HG03571 (cell line): ENCODE results near the gene STRN.
"Not testable (repeated sequence)": the region's sequence is repeated elsewhere in the genome, so short reads cannot be mapped to it uniquely, and the experiment has no call there.

ENCODE experiments used
- ATAC-seq: cut with Tn5 transposase; IDR thresholded peaks from one replicate; pipeline ENCODE4 v1.9.1; 2021; ENCODE audit not compliant: unreplicated experiment

Gene STRN

GRCh38 chr2:36915627-36916026 is 50.7 kb downstream of the STRN start:
- ATAC-seq, result no peak

GRCh38 chr2:36912695-36913094 is 53.6 kb downstream of the STRN start:
- no peak for ATAC-seq

GRCh38 chr2:36911012-36911411 is 55.3 kb downstream of the STRN start:
- no peak for ATAC-seq

- ATAC-seq, result no peak
Measured at GRCh38 chr2:36906277-36906676, 60.1 kb downstream of the STRN start.

- no peak for ATAC-seq
Measured at GRCh38 chr2:36904636-36905035, 61.7 kb downstream of the STRN start.

GRCh38 chr2:36902385-36903120 is 63.8 kb downstream of the STRN start:
- ATAC-seq, result no peak

GRCh38 chr2:36892805-36893204 is 73.5 kb downstream of the STRN start:
- no peak for ATAC-seq

- no peak for ATAC-seq
Measured at GRCh38 chr2:36889795-36890194, 76.5 kb downstream of the STRN start.

GRCh38 chr2:36887095-36887494 is 79.2 kb downstream of the STRN start:
- not testable (repeated sequence) for ATAC-seq

- ATAC-seq, result no peak
Measured at GRCh38 chr2:36886664-36887063, 79.7 kb downstream of the STRN start.

- no peak for ATAC-seq
Measured at GRCh38 chr2:36885605-36886004, 80.7 kb downstream of the STRN start.

- no peak for ATAC-seq
Measured at GRCh38 chr2:36882532-36882931, 83.8 kb downstream of the STRN start.

GRCh38 chr2:36881816-36882215 is 84.5 kb downstream of the STRN start:
- ATAC-seq, result no peak

- no peak for ATAC-seq
Measured at GRCh38 chr2:36878429-36878828, 87.9 kb downstream of the STRN start.

GRCh38 chr2:36871068-36871707 is 95.1 kb downstream of the STRN start:
- no peak for ATAC-seq

GRCh38 chr2:36869606-36870005 is 96.7 kb downstream of the STRN start:
- no peak for ATAC-seq

GRCh38 chr2:36861896-36862295 is 104.4 kb downstream of the STRN start:
- ATAC-seq, result no peak

- no peak for ATAC-seq
Measured at GRCh38 chr2:36859366-36859792, 107.0 kb downstream of the STRN start.

- ATAC-seq, result peak; percentile 48
Measured at GRCh38 chr2:36858551-36859365, 107.6 kb downstream of the STRN start.

GRCh38 chr2:36857713-36858112 is 108.6 kb downstream of the STRN start:
- ATAC-seq, result no peak

- no peak for ATAC-seq
Measured at GRCh38 chr2:36855429-36855828, 110.9 kb downstream of the STRN start.

GRCh38 chr2:36854241-36854640 is 112.1 kb downstream of the STRN start:
- no peak for ATAC-seq
